ENCODE data around the gene C1QTNF3.

Gene C1QTNF3

DNA sequence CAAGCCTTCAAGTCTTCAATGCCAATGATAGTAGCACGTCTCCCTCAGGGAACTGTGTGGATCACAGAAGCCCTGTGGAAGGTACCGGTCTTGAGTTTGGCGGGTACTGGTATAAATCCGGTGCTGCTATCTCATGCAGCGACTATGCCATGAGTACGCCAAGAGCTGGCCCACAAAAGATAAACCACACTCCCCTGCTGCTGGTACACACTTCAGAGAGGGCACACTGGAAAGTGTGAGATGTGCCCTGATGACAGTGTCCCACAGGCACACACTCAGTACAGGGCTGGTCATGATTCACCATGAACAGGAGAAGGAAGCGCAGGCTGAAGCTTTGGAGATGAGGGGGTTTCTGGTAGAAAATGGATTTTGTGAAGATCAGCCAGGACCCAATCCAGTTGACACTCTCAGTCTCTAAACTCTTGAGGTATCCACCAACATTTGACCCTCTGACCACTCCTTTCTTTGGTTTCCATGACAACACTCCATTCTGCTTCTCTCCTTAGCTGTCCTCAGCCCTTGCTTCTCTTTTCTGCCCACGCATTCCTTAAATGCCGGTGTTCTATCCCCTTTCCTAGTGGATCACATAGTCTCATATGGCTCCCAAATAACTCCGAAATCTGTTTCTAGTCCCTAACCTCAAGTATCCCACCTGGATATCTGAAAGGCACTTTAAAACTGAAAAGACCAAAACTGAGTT lies 40.2 kb downstream of the C1QTNF3 start:
- in situ Hi-C loops (cut with HindIII; ENCODE audit: low sequenced_read_pairs) = no loop called here

DNA sequence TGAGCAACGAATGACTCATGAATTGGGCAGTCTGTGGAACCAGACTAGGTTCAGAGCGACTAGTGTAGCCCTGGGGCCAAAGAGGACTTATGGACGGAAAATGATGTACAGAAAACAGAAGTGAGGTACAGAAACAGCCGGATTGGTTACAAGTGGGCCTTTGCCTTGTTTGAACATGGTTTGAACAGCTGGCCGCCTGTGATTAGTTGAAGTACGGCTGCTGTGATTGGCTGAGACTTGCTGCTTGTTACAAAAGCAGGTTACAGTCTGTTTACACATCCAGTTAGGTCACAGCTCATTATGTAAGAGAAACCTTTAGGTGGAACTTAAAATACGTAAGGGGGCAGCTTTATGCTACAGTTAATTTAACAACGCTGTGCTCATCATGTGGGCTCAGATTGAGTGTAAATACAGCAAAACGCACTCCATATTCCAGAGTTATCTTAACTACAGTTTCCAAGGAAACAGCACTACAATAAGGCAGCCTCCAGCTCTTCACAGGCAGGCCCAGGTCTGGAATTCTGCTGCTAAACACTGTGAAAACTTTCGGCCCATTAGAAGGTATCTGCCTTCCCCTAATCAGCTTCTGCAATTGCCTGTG lies 41.7 kb downstream of the C1QTNF3 start:
- in situ Hi-C loops (cut with HindIII; ENCODE audit: low sequenced_read_pairs) = no loop called here

DNA sequence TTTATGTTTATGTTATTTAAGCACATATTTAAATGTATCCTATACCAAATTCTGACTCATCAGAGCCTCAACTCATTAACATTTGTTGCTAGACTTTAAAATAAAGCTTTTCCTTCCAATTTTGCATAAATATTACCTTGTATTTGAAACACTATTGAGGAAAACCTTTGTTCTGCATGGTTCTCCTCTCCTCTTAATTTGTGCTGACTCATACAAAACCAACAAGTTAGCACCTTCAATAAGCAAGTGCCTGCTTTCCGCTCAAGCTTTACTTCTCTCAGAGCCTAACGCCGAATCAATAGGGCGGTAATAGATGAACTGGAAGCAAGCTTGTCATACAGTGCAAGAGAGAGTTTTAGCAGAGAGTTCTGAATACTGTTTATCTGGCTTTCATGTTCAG lies 43.0 kb downstream of the C1QTNF3 start:
- in situ Hi-C loops (cut with HindIII; ENCODE audit: low sequenced_read_pairs) = no loop called here

DNA sequence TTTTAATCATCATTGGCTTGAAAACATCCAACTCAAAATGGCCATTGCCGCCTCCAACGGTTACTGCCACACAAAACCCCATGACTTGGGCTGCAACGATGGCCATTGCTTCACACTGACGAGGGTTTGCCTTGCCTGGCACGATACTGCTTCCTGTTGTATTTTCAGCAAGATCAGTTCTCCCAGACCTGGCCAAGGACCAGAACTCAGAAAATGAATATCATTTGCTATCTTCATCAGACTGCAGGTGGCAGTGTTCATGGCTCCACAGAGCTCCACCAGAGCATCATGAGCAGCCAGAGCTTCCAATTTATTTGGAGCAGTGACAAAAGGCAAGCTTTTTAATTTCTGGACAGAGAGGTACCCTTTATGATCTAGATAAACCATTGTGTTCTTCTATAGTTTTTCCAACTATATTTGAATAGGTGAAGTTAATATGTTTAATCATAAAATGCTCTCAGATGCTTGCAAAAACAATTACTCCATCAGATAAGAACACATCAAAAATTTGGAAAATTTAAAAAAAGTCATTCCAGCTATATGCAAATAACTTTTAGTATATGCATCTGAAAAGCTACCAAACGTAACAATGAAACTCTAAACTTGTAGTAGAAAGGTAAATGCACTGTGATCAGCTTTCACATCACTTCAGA lies 45.6 kb downstream of the C1QTNF3 start:
- in situ Hi-C loops (cut with HindIII; ENCODE audit: low sequenced_read_pairs) = no loop called here

DNA sequence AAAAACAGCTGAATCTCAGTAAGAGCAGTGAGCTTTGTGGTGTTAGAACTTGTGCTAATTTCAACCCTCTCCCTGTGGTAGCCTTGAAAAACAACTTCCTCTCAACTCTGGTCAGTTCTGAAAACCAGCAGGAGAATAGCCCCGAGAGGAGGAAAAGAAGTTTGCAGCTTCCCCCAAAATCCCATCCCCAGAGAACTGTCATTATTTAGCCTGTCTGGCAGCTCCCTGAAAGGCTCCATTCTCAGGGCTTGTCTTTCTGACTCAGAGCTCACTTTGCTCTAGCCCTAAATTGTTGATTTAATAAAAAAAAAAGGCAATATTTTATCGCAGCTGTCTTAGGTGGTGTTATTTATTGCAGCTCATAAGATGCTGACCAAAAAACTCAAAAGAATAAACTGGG lies 47.1 kb downstream of the C1QTNF3 start:
- in situ Hi-C loops (cut with HindIII; ENCODE audit: low sequenced_read_pairs) = no loop called here

DNA sequence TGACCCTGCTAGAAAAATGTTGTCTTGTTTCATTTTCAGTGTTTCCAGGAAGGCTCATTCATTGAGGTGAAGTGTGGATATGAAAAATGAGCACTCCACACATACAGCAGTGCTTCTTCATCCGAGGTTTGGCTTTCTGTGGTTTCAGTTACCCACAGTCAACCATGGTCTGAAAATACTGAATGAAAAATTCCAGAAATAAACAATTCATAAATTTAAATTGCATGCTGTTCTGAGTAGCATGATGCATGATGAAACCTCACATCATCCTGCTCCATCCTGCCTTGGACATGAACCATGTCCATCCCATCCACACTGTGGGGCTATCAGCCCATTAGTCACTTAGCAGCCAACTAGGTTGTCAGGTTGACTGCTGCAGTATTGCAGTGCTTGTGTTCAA lies 48.2 kb downstream of the C1QTNF3 start:
- in situ Hi-C loops (cut with HindIII; ENCODE audit: low sequenced_read_pairs) = no loop called here

DNA sequence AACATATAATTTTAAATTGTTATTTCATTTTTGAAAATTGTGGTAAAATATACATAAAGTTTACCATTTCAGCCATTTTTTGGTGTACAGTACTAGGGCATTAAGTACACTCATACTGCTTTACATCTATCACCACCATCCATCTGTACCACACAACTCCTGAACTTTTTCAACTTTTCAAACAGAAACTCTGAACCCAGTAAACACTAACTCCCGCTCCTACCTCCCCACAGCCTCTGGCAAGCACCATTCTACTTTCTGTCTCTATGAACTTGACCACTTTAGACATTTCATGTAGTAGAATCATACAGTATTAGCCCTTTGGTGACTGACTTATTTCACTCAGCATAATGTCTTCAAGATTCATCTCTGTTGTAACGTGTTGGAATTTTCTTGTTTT lies 50.1 kb downstream of the C1QTNF3 start:
- in situ Hi-C loops (cut with HindIII; ENCODE audit: low sequenced_read_pairs) = no loop called here

DNA sequence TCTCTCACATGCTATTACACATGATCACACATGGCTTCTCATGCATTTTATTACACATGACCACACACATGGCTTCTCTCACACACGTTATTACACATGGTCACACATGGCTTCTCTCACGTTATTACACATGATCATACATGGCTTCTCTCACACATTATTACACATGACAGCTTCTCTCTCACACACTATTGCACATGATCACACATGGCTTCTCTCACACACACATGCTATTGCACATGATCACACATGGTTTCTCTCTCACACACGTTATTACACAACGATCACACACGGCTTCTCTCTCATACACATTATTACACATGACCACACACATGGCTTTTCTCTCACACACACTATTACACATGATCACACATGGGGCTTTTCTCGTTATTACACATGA lies 57.6 kb downstream of the C1QTNF3 start:
- in situ Hi-C loops (cut with HindIII; ENCODE audit: low sequenced_read_pairs) = no loop called here

DNA sequence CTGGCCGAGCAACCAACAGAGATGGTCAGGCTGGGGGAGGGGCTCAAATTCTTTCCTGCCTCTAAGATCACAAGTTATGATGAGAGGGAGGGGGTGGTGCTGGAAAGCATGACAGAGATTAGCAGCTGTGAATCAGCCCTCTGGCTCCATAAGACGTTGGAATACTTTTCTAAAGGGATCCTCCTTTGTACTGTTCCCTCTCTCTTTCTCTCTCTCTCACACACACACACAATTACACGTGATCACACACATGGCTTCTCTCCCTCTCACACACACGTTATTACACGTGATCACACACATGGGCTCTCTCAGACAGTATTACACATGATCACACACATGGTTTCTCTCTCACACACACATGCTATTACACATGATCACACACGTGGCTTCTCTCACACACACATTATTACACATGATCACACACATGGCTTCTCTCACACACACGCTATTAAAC lies 58.3 kb downstream of the C1QTNF3 start, which contains the start of gene SLC45A2:
SLC45A2 (minus strand) TSS at position 23 of the 454 bp plus-strand sequence. CDS start 110 bp downstream, outside the sequence.
- in situ Hi-C loops (cut with HindIII; ENCODE audit: low sequenced_read_pairs) = no loop called here

DNA sequence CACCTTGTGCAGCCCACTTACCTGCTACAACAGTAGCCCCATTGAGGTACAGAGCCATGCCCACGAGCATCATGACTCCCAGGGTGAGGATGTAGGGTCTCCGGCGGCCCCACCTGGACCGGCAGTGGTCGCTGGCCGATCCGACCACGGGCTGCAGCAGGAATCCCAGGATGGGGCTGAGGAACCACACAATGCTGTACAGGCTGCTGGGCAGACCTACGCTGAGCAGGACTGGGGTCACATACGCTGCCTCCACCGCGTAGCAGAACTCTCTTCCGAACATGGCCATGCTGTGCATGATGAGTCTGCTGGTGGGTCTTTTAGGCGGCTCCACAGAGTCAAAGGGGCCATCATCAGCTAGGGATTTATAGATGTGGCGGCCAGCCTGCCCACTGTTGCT lies 58.8 kb downstream of the C1QTNF3 start:
- in situ Hi-C loops (cut with HindIII; ENCODE audit: low sequenced_read_pairs) = no loop called here

DNA sequence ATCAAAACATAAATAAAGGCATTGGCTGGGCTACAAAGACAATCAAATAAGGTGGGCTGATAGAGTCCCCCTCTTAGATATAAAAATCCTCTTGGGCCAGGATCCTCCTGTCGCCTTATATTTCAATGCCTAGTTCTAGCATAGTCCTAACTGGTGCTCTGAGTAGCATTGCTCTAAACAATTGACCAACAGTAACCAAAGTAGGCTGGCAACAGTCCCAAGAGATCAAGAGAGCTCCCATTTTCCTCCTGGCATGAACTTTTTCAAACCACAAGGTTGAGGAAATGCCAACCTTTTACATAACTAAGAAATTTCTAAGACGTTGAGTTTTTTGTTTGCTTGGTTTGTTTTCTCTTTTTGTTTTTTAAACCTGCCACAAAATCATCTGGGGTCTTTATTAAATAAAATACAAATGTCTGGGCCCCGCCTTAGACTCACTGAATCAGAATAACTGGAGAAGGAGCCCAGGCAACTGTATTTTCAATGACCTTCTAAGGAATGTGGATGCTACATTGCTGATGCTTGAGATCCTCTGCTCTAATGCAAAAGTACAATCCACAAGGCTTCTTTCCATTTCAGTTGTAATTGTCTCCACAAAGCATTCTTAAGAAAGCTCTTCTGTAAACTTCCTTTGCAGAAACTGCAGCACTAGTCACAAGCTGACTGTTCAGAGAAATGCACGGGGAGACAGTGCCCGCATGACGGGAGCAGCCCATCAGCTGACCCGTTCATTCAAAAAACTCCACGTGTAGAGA lies 61.4 kb downstream of the C1QTNF3 start:
- in situ Hi-C loops (cut with HindIII; ENCODE audit: low sequenced_read_pairs) = no loop called here

DNA sequence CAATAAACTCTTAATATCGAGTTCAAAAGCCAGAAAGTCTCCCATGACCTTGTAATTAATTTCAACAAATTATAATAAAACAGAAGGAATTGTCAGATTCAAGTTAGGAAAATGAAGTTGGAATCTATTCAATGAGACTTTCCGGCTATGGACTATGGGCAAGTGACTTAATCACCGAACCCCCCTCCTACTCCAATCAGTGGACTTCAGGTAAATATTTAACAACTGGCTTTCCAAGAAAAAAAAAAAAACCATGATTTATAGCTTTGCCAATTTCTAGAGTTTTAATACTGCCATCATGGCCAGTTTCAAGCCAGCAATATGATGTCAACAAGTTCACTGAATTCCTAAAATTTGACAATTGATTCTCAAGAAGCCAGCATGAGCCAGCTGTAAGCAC lies 63.0 kb downstream of the C1QTNF3 start:
- in situ Hi-C loops (cut with HindIII; ENCODE audit: low sequenced_read_pairs) = no loop called here

DNA sequence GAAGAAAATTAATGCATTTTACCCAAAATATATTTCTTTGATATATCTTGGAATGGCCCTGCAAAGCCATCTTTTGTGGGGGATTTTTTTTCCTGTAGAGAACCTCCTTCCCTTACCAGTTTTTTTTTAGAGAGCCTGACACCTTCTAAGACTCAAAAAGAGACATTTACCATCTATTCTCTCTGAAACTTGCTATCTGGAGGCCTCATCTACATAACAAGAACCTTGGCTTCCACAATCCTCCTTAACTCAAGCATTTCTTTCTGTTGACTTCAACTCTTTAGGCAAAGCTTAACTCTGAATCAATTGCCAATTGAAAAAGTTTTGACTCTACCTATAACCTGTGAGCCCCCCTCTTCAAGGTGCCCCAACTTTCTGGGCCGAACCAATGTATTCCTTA lies 64.7 kb downstream of the C1QTNF3 start:
- in situ Hi-C loops (cut with HindIII; ENCODE audit: low sequenced_read_pairs) = no loop called here

DNA sequence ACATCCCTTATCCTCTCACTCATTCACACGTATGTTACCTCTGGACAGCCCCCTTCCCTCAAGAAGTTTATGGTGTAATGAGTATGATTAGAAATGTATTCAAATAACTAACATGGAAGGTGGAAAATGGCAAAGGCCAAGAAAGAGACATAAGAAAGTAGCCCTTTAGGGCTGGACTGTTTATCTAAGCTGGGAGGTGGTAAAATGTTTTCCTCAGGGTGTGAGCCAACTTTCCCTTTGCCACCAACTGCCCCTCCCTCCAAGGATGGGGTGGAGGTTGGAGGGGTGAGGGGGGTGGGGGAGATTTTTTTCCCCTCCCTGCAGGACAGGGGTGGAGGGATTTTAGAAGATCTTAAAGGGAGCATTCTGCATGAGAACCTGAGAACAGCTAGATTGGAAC lies 66.7 kb downstream of the C1QTNF3 start:
- in situ Hi-C loops (cut with HindIII; ENCODE audit: low sequenced_read_pairs) = no loop called here

DNA sequence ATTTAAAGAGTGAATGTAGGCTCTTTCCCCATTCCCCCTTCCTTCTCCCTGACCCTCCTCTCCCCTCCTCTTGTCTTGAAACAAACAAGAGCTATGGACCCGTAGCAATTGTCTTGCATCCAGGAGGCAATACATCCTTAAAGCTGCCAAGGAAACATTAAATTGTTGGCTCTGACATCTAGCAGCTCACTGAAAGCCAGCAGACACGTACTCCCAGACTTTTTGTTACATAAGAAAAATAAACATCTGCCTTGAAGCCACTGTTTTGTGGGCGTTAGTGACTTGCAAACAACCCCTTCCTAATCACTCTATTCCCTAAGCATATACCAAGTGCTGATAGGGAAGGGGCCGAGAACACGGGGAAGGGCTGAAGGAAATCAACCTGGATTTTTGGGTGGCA lies 67.2 kb downstream of the C1QTNF3 start:
- in situ Hi-C loops (cut with HindIII; ENCODE audit: low sequenced_read_pairs) = no loop called here

DNA sequence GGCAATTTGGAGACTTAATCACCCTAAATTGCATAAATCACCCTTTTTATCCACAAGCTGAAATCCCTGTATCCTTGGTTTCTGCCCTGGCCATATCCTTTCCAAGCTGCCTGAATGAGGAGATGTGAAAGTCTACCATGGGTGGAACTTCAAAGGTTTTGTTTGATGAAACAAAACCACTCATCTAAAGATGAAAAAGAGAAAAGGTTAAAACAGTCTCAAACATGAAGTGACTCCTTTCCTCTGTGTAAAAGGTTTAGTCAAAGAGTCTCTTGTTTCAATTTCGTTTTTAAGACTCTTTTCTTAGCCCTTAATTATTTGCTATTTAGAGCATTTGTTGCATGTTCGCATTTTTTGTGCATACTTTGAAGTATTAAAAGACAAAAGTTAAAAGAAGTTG lies 69.7 kb downstream of the C1QTNF3 start:
- in situ Hi-C loops (cut with HindIII; ENCODE audit: low sequenced_read_pairs) = no loop called here

DNA sequence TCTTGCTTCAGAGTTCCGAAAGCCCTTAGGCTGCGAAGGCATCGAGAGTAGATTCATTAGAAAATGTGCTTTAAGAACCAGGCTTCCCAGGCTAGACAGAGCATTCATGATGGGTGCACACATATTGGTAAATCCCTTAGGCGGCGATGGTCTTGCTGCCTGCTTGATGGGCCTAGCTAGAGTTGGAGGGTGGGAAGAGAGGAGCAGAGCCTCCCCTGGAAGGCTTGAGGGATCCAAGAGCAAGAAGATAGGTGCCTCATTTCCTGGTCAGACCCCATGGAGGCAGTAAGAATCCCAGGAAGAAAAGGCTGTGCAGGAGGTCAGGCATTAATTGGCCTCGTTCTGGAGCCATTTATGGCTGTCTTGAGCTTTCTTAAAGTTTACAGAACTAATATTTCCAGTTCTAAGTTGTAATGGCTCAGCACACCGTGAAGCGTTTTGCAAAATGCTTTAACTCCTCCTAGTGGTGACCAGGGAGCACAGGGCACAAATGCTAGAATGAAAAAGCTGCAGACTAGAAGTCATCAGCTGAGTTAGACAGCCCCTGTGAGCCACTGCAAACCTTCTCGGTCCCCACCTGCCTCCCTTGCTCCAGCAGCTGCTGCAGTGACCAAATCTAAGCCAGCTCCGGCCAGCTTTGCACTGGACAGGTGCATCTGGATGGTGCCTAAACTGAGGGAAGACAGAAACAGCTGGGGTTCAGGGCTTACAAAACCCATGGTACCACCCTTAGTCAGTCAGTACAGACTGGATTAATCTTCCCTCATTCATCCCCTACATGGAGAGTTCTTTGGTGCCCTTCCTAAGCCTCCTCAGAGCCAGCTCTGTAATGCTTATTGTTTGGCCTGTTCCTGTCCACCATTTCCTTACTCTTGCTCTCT lies 73.2 kb downstream of the C1QTNF3 start:
- in situ Hi-C loops (cut with HindIII; ENCODE audit: low sequenced_read_pairs) = no loop called here

DNA sequence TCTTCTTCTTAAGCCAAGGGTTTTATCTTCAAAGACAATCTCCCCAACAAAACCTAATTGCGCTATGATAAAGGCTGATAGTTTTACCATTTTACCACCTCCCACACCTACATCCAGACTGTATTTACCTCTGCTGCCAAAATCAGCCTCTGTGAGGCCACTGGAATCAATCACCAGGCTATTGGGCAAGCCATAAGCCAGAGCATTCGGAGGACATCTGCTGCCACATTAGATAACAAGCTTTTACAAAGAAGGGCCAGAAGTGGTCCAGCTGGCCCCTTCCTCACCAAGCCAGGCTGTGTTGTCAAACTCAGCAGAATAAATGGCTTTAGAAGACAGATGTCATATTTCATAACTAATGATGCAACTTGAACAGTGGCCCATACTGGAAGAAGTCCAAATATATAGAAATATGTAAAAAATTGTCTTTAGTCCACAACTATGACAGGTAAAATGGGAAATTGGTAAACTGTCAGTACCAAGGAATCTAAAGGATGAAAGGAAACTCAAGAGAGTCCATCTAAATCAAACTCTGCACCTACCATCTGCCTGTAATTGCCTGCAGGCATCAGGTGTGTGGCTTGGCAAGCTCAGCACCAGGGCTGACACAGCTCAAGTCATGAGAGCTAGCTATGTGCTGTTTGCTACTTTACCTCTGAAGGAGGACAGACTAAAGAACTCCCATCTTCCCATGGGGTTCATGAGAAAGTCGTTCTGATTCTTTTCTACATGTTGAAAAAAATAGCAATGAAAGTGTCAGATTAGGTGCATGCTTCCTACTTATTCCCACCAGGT lies 74.6 kb downstream of the C1QTNF3 start:
- in situ Hi-C loops (cut with HindIII; ENCODE audit: low sequenced_read_pairs) = no loop called here

Data from endothelial cell of hepatic sinusoid (primary cell).